Muscle layer of duodenum (tissue), 2 donors: ENCODE measurements around the gene SMARCA2.

Source experiments
- H3K27ac ChIP-seq: one replicate; pipeline ENCODE4 v1.7.0; 2013; ENCODE audit warnings: mild to moderate bottlenecking, low read length
- H3K27me3 ChIP-seq: one replicate; pipeline ENCODE4 v1.7.0; 2013; ENCODE audit warnings: low read depth, mild to moderate bottlenecking, control low read depth, low read length
- H3K36me3 ChIP-seq, 2 donors: one replicate each; pipeline ENCODE4 v1.7.0; 2013; ENCODE audit warnings: low read length in 2 of 2, control low read depth in 1 of 2, mild to moderate bottlenecking in 1 of 2; ENCODE audit not compliant: insufficient read depth in 2 of 2, control insufficient read depth in 1 of 2
- H3K4me1 ChIP-seq, 2 donors: one replicate each; pipeline ENCODE4 v1.7.0; 2013; ENCODE audit warnings: low read length in 2 of 2, mild to moderate bottlenecking in 2 of 2, control low read depth in 1 of 2, moderate library complexity in 1 of 2; ENCODE audit not compliant: insufficient read depth in 2 of 2, control insufficient read depth in 1 of 2
- H3K4me3 ChIP-seq, 2 donors: one replicate each; pipeline ENCODE4 v1.7.0; 2013; ENCODE audit warnings: low read length in 2 of 2, low read depth in 1 of 2, mild to moderate bottlenecking in 1 of 2
- H3K9me3 ChIP-seq, 2 donors: one replicate each; pipeline ENCODE4 v1.7.0; 2013; ENCODE audit warnings: low read length in 2 of 2, control low read depth in 1 of 2, mild to moderate bottlenecking in 1 of 2; ENCODE audit not compliant: control insufficient read depth in 1 of 2
- donor health status: healthy.

Gene SMARCA2

DNA sequence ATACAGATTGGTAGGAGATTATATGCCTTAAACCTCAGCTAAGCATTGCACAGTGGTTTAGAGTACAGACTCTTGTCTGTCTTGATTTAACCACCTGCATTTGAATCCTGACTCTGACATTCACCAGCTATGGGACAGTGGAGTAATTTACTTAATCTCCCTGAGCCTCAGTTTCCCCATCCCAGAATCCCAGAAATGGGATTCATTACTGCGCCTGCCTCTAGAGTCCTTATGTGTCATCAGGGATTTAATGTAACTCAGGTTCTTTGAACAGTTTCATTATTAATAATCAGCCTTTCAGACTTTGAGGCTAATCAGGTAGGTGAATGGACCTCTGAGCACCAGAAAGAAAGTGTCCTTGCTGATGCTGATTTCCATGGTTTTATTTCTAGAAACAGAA is 149.1 kb downstream of the SMARCA2 start:
- H3K27me3 ChIP-seq: no peaks in the 10 kb centered on the region
- H3K36me3 ChIP-seq: peaks cover 15 to 24% of the 10 kb centered on the region in 2 donors
- H3K4me3 ChIP-seq: no peak overlapping the region
- no peaks in the 10 kb centered on the region for H3K4me1 ChIP-seq
- H3K27ac ChIP-seq: no peak overlapping the region
- no peaks in the 10 kb centered on the region for H3K9me3 ChIP-seq

GRCh38 chr9:2166203-2166602 is 151.1 kb downstream of the SMARCA2 start:
- no peaks in the 10 kb centered on the region for H3K27me3 ChIP-seq
- no peak overlapping the region for H3K4me3 ChIP-seq
- no peak overlapping the region for H3K27ac ChIP-seq
- peaks cover 23 to 30% of the 10 kb centered on the region in 2 donors for H3K36me3 ChIP-seq
- H3K9me3 ChIP-seq: no peaks in the 10 kb centered on the region
- H3K4me1 ChIP-seq: no peaks in the 10 kb centered on the region

DNA sequence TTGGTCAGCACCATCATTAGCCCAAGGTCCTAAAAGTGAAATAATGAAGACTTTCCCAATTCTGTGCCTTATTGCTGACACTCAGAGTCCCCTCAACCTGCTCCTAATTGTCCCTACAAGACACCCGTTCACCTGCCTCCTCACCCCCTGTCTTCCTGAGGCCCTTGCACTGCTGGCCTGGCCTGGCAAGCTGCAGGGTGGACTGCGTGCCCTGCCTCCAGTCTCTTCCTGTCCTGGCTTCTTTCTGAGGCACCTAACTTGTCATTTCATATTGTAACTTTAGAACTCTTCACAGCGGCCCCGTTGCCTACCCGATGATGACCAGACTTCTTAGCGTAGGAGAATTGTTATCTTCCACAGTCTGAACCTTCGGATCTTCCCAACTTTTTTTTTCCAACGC is 153.9 kb downstream of the SMARCA2 start:
- Histone ChIP-seq H3K9me3 (no peaks in the 10 kb centered on the region), H3K27ac (no peak overlapping the region), H3K36me3 (peaks cover 14 to 19% of the 10 kb centered on the region in 2 donors), H3K4me1 (no peaks in the 10 kb centered on the region), H3K4me3 (no peak overlapping the region), H3K27me3 (no peaks in the 10 kb centered on the region)

DNA sequence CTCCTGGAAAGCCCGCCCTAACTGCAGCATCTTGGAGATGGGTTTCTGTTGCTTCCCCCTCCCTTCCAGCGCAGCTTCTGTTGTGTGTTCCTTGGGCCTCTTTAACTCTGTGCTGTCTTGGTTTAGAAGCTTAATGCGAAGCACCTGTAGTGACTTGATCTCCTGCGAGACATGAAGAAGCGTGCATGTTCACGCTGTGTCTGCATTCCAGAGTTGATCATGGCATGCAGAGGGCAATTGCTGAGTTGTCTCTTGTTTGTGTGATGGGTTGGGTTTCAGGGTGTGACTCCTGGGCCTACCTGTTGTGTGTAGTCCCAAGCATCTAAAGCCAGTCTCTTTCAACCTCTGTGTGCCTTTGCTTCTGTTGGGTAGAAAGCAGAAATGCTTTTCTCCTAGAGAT is 155.6 kb downstream of the SMARCA2 start:
- no peaks in the 10 kb centered on the region for H3K4me1 ChIP-seq
- no peaks in the 10 kb centered on the region for H3K27me3 ChIP-seq
- H3K27ac ChIP-seq: no peak overlapping the region
- no peak overlapping the region for H3K4me3 ChIP-seq
- H3K9me3 ChIP-seq: no peaks in the 10 kb centered on the region
- peaks cover 7 to 19% of the 10 kb centered on the region in 2 donors for H3K36me3 ChIP-seq

DNA sequence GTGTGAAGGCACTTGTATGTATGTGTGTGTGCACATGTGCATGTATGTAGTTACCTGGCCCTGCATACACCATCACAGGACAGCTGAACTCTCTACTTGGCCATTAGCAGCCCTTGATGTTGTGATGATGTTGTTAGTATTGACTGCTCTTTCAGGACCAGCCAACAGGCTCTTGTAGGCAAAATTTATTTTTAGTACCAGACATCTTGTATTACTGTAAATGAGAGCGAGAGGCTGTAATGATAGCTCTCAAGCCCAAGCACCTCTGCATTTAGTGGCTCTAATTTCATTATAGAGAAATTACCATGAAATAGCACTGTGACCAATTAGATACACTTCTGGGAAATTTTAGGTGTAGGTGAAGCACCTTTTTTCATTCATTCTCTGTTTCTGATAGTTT is 158.0 kb downstream of the SMARCA2 start:
- Histone ChIP-seq H3K4me3 (no peak overlapping the region), H3K36me3 (peaks cover 7 to 12% of the 10 kb centered on the region in 2 donors), H3K27me3 (no peaks in the 10 kb centered on the region), H3K27ac (no peak overlapping the region), H3K4me1 (no peaks in the 10 kb centered on the region), H3K9me3 (no peaks in the 10 kb centered on the region)

GRCh38 chr9:2173861-2174260 is 158.7 kb downstream of the SMARCA2 start:
- Histone ChIP-seq H3K27ac (no peak overlapping the region), H3K4me3 (no peak overlapping the region), H3K9me3 (no peaks in the 10 kb centered on the region), H3K4me1 (no peaks in the 10 kb centered on the region), H3K36me3 (peaks cover 7 to 12% of the 10 kb centered on the region in 2 donors), H3K27me3 (no peaks in the 10 kb centered on the region)

- no peaks in the 10 kb centered on the region for H3K9me3 ChIP-seq
- H3K36me3 ChIP-seq: peaks cover 7% of the 10 kb centered on the region in 2 donors
- no peak overlapping the region for H3K27ac ChIP-seq
- H3K27me3 ChIP-seq: no peaks in the 10 kb centered on the region
- H3K4me1 ChIP-seq: no peaks in the 10 kb centered on the region
- no peak overlapping the region for H3K4me3 ChIP-seq
Observed at GRCh38 chr9:2174306-2174705, 159.2 kb downstream of the SMARCA2 start.

- peaks cover 0 to 1% of the 10 kb centered on the region in 2 donors for H3K4me1 ChIP-seq
- H3K4me3 ChIP-seq: no peak overlapping the region
- H3K27me3 ChIP-seq: no peaks in the 10 kb centered on the region
- no peaks in the 10 kb centered on the region for H3K9me3 ChIP-seq
- H3K36me3 ChIP-seq: peaks cover 3 to 7% of the 10 kb centered on the region in 2 donors
- H3K27ac ChIP-seq: no peak overlapping the region
Observed at GRCh38 chr9:2174911-2175310, 159.8 kb downstream of the SMARCA2 start.

- Histone ChIP-seq H3K4me1 (peaks cover 0 to 4% of the 10 kb centered on the region in 2 donors), H3K27ac (no peak overlapping the region), H3K27me3 (no peaks in the 10 kb centered on the region), H3K36me3 (peaks cover 0 to 3% of the 10 kb centered on the region in 2 donors), H3K4me3 (no peak overlapping the region), H3K9me3 (no peaks in the 10 kb centered on the region)
Observed at GRCh38 chr9:2177121-2177520, 162.0 kb downstream of the SMARCA2 start.

DNA sequence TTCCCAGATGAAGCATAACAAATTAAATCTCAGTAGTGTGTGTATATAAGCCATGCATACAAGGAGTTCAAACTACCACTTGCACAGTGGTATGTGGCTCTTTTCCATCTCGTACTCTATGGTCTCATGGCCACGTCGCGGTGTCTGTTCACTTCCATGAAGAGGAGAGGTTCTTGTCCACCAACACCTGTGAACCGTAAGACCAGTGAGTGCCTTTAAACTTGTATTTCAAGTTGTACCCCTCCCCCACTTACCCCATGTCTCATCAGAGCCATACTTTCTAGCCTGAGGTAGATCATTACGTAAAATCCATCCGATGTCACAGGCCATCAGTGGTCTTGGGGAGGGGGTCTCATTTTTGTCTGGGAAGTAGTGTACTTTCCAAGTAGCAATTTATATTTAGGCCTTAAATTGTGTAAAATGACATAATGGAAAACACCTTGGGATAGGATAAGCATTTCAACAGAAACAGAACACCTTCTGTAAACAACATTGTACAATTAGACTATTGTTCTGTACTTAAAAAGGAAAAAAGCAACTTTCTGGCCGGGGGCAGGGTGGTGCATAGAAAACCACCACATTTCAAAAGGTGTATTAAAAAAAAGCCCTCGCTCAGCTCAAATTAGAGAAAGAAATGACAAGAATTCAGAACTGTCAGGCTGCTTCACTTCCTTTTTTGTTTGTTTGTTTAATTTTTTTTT is 163.0 kb downstream of the SMARCA2 start:
- no peak overlapping the region for H3K27ac ChIP-seq
- no peak overlapping the region for H3K4me3 ChIP-seq
- H3K36me3 ChIP-seq: peaks cover under 1 to 5% of the 10 kb centered on the region in 2 donors
- H3K27me3 ChIP-seq: no peaks in the 10 kb centered on the region
- no peaks in the 10 kb centered on the region for H3K9me3 ChIP-seq
- H3K4me1 ChIP-seq: peaks cover 0 to 4% of the 10 kb centered on the region in 2 donors

DNA sequence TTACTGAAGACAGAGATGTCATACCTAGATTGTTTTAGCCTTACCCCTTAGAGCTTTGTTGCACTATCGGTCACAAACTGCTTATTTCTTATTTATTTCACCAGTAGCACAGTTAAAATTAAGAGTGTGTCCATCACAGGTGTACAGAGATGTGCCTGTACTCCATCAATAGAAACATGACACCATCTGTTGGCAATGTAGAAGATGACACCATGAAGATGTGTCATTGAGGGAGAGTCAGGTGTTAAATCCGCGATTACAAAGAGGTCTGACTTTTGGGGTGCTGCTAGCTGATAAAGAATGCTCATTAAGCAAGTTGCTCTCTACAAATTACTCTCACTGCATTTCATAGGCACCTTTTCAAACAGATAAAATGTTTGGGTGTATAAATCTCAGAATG is 164.4 kb downstream of the SMARCA2 start:
- Histone ChIP-seq H3K4me3 (no peak overlapping the region), H3K36me3 (peaks cover 10 to 11% of the 10 kb centered on the region in 2 donors), H3K9me3 (no peaks in the 10 kb centered on the region), H3K27me3 (no peaks in the 10 kb centered on the region), H3K4me1 (peaks cover 0 to 4% of the 10 kb centered on the region in 2 donors), H3K27ac (no peak overlapping the region)

DNA sequence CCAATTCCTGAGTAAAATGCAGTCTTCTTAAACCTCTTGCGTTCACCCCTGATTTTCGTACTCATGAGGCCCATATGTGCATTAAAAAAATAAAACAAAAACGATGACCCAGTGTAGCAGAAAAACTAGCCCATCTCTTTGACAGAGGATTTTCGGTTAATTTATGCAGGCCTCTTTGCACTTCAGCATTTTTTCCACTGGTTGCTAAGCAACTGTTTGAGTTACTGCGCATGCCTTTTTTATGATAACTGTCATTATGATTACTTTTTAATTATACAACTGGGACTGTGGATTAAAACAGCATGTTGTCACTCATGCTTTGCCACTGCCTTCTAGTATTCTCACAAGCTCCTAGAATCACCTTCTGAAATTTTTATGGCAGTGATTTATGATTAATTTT is 165.0 kb downstream of the SMARCA2 start:
- Histone ChIP-seq H3K36me3 (peaks cover 10 to 11% of the 10 kb centered on the region in 2 donors), H3K9me3 (no peaks in the 10 kb centered on the region), H3K4me3 (no peak overlapping the region), H3K27me3 (no peaks in the 10 kb centered on the region), H3K27ac (no peak overlapping the region), H3K4me1 (peaks cover 0 to 4% of the 10 kb centered on the region in 2 donors)
